GM21367 (cell line): ENCODE data around the gene WNT3.
"Not testable (repeated sequence)": the region's sequence is repeated elsewhere in the genome, so short reads cannot be mapped to it uniquely, and the experiment has no call there.

Experiments
- ATAC-seq: cut with Tn5 transposase; IDR thresholded peaks from one replicate; pipeline ENCODE4 v1.9.1; 2021; ENCODE audit not compliant: unreplicated experiment

Gene WNT3

DNA sequence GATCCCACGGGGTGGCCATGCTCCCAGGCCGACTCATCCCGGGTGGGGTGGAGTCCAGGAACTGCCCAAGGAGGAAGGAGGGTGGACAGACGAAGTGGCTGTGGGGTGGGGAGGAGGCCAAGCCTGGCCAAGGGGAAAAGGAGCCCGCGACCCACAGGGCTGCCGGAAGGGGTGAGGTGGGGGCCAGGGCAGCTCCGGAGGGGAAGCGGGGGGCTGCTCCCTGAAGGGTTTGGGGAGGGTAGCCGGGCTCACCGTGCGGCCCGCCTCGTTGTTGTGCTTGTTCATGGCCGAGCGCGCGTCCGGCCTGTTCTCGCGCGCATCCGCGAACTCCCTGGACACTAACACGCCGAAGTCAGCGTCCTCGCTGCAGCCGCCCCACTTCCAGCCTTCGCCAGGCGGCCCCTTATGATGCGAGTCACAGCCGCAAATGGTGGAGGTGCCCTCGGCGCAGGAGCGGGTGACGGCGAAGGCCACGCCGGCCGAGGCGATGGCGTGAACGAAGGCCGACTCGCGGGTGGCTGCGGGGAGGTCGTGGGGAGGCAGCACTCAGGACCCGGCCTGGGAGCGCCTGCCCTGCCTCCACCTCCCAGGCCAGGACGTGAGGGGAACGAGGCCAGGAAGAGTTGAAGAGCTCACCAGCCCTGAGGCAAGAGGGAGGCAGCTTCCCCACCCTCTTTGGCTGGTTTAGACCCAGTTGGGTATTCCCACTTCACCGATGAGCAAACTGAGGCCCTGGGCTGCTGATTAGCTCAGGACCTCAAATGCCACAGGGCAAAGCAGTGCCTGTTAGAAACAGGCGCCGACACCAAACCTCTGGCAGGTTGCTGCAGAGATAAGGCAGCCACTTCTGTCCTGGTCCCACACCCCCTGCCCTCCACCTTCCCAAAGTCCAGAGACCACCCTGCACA, 48.7 kb downstream of the WNT3 start:
- ATAC-seq: no peak

DNA sequence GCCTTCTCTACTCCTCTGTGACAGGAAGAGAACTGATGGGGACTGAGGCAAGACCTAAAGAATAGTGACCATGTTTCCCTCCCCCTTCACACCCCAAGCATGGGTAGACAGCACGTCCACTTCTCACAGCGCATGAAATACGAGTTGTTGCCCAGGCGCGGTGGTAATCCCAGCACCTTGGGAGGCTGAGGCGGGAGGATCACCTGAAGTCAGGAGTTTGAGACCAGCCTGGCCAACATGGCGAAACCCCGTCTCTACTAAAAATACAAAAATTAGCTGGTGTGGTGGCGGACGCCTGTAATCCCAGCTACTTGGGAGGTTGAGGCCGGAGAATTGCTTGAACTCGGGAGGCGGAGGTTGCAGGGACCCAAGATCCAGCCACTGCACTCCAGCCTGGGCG, 49.6 kb downstream of the WNT3 start:
- ATAC-seq: not testable (repeated sequence)

GRCh38 chr17:46768540-46768870, 50.0 kb downstream of the WNT3 start:
- ATAC-seq: no peak

DNA sequence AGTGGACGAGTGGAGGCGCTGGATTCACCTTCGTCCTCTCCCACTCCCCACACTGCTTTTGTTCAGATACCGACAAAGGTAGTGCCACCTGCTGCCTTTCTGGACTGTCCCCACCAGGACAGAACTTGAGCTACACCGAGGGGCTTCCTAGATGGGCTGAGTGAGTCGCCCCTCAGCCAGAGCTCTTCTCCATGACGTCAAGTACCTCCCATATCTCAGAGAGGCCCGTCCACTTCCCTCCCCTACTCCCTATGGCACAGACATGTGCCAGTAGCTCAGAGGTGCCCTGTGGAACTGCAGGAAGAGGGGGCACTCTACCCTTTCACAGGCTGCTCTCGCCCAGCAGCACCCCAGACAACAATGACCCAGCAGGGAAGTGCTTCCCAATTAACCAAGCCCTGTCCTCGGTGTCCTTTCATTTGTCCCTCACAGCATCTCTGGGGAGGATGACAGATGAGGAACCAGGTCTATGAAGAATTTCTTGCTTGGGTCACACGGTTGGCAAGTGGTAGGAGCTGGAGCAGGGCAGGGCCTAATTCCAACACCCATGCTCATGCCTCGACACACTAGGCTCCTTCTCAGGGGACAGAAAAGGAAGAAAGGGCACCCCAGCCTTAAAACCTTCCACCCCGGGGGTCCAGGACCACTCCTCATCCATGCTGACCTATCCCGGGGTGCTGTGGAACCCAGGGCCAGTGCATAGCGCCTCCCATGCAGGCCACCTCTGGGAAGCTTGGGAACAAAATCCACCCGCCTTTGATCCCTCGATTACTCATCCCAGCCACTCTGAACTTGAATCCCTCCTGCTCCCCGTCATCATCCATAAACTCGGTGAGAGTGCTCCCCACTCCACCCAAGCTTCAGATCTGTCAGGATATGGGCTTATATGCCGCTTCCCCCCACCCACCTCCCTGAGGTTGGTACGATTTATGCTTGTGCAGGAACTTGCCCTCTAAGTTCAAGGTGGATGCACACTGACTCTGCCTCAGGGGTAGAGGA, 51.7 kb downstream of the WNT3 start:
- no peak for ATAC-seq

- ATAC-seq: no peak
Measured at GRCh38 chr17:46765453-46765852, 53.0 kb downstream of the WNT3 start.

DNA sequence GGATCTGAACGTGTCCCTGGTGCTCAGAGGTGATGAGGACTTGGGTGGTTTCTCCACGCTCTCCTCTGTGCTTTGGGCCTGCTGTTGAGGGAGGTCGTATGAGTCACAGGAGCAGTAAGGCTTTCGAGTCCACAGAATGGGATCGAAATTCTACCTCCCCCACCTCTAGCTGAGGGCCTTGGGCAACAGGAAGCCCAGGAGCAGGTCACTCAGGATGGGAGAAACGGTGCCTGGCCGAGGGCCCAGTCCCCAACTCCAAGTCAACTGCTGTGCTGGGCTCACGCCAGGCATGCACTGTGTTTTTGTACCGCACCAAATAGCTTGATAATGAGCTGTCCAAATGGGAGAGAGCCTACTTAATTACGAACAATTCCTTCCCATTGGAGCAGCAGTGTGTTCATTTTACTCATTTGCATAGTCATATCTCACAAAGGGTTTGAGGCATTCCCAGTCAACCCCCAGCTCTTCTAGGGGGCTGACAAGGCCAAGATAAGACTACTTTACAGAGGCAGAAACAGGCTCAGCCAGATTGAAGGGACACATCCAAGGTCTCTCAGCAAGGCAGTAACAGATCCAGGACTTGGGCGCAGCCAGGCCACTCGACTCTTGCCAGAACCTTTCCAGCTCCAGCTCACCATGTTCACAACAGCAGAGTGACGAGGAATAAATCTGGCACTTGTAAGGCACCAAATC, 53.6 kb downstream of the WNT3 start:
- no peak for ATAC-seq

- ATAC-seq: no peak
Measured at GRCh38 chr17:46764000-46764708, 54.3 kb downstream of the WNT3 start.

GRCh38 chr17:46763416-46763815, 55.1 kb downstream of the WNT3 start:
- ATAC-seq: no peak

DNA sequence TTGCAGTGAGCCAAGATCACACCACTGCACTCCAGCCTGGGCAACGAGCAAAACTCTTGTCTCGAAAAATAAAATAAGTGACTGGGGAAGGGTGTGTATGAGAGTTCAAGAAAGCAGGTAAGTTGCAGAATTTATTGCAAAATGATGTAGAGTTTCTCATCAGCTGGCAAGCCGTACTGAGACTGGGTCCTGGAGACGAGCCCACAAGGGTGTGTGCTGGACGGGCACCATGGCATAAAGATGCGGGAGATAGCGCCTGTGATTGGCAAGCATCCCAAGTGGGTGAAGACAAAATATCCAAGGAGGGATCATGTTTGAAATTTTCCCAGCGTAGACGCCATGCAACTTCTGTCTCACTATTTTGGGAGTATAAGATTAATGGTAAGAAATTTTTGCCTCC, 59.4 kb downstream of the WNT3 start:
- ATAC-seq: no peak

DNA sequence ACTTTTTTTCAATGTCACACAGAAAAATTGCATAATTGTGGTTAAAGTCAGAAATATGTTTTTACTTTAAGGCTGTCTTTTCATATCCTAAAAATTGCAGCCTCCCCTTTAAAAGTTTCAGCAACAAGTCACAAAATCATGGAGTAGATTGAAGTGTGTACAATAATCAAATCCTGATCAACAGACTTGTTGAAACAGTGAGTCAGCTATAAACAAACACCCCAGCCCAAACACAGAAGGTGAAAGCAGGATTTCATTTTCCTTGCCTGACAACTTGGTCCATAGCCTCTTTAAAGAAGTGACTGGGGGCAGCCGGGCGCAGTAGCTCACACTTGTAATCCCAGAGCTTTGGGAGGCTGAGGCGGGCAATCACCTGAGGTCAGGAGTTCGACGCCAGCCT, 59.9 kb downstream of the WNT3 start:
- ATAC-seq: no peak

DNA sequence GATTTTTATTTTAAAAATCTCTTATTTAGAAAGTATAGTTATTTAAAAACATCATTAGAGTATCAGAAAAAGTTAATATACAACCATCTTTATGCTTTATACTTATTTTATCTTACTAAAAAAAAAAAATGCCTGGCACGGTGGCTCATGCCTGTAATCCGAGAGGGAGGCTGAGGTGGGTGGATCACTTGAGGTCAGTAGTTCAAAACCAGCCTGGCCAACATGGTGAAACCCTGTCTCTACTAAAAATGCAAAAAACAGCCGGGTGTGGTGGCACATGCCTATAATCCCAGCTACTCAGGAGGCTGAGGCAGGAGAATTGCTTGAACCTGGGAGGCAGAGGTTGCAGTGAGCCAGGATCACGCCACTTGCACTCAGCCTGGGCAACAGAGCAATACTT, 60.9 kb downstream of the WNT3 start:
- ATAC-seq: not testable (repeated sequence)

- no peak for ATAC-seq
Measured at GRCh38 chr17:46756861-46757260, 61.6 kb downstream of the WNT3 start.

- ATAC-seq: no peak
Measured at GRCh38 chr17:46756081-46756735, 62.3 kb downstream of the WNT3 start.

- ATAC-seq: no peak
Measured at GRCh38 chr17:46753776-46754175, 64.7 kb downstream of the WNT3 start.

DNA sequence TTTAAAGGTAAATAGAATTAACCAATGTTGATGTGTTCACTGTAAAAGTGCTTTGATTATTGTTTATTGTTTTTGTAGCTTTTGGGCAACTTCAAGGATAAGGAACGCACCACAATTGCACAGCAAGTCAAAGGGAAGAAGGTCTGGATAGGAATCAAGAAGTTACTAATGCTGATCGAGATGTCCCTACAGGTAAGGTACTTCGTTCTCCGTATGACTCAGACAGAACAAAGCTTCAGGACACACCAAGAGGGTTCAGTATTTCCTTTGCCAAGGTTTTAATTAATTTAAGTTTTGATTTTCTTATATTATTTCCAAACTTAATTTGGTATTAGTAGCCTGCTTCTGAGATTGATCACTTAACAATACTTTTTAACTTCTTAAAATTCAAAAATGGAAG, 67.1 kb downstream of the WNT3 start:
- ATAC-seq: no peak

GRCh38 chr17:46745376-46745775, 73.1 kb downstream of the WNT3 start:
- no peak for ATAC-seq

DNA sequence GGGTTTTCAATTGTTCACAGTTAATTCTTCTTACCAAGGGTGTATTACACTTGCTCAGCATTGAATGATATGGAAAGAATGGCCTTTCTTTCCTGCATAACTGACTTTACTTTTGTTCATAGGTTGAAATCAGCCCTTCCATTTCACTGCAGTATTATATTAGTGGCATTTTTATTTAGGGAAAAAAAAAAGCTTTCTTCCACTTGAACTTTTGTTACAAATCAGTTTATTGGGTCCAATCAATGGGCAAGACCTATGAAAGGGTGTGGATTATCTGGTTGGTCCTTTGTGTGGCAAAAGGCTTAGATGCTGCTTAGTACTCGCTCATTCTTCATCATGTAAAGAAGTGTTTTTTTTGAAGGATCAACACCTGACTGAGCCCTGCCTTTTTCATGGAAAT, 74.1 kb downstream of the WNT3 start:
- ATAC-seq: no peak

DNA sequence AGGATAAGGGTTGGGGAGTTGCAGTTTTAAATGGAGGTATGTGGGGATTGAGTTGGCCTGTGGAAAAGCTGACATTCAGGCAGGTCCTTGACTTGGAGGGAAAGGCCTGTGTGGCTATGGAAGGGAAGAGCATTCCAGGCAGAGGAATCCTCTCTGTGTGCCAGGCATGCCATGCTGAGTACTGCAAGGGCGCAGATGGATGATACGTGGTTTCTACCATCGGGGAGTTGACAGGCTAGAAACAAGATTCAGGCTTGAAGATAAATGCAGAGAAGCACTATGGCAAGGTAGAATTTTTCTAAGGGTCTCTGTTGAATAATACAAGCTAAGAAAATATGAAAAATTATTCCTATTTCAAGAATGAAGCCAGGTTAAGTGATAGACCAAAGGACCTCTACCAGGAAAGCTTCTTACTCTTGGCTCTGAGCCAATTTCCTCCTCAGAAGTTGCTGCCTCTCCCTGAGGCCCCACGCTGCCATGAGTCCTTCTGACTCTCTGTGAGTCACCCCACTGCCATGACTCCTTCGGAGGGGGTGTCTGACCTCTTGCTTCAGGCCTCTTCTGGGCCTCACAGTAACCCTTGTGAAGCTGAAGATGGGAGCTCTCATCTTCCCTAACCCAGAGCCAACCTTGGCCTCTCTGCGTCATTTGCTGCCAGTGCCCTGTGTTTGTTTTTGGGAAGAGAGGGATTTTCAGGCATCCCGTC, 75.8 kb downstream of the WNT3 start:
- no peak for ATAC-seq

- ATAC-seq: no peak
Measured at GRCh38 chr17:46741122-46741730, 77.3 kb downstream of the WNT3 start.
